B cell (primary cell): ENCODE measurements around the gene PDE3B.

Experiments
- EZH2 ChIP-seq: IDR thresholded peaks from 2 replicates; pipeline ENCODE4 v1.6.1; 2012; ENCODE audit warnings: borderline replicate concordance, low read depth, mild to moderate bottlenecking, moderate library complexity, low read length; ENCODE audit not compliant: insufficient read depth, poor library complexity, severe bottlenecking
- TF ChIP-seq, protein P1 (sequence below): fragments of 200-600 bp; IDR thresholded peaks from one replicate; pipeline ENCODE4 v1.8.0; 2022; ENCODE audit warnings: antibody characterized with exemption, mild to moderate bottlenecking

DNA sequence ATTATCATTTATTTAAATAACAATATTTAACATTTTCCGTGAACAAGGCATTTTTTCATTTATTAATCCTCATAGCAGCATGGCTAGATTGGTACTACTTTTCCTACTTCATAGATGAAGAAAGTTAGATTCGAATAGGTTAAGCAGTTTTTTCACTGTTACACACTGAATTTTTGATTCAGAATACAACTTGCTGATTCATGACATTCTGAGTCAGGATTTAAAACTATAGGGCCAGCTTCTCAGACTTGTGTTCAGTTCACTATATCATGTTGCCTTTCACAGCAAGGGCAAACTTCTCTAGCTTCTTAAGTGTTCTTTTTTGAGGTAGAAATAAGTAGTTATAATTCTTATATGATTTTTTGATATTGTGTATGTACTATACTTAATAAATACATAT is 216.9 kb downstream of the PDE3B start:
- TF ChIP-seq, protein P1, sequence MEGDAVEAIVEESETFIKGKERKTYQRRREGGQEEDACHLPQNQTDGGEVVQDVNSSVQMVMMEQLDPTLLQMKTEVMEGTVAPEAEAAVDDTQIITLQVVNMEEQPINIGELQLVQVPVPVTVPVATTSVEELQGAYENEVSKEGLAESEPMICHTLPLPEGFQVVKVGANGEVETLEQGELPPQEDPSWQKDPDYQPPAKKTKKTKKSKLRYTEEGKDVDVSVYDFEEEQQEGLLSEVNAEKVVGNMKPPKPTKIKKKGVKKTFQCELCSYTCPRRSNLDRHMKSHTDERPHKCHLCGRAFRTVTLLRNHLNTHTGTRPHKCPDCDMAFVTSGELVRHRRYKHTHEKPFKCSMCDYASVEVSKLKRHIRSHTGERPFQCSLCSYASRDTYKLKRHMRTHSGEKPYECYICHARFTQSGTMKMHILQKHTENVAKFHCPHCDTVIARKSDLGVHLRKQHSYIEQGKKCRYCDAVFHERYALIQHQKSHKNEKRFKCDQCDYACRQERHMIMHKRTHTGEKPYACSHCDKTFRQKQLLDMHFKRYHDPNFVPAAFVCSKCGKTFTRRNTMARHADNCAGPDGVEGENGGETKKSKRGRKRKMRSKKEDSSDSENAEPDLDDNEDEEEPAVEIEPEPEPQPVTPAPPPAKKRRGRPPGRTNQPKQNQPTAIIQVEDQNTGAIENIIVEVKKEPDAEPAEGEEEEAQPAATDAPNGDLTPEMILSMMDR, result no peak
- no peak for TF ChIP-seq EZH2
